Liver (tissue), 9 donors: ENCODE measurements around the gene BRSK2. TPM values are rescaled to one million over a fixed set of nuclear protein-coding genes. Genes with fewer than 3 reads are reported as not detected.

Experiments used
- DNase-seq: peaks from one replicate; pipeline ENCODE4 v3.0.0-alpha.2; 2017; ENCODE audit warnings: low spot score
- H3K27ac ChIP-seq, 2 donors: one replicate each; pipeline ENCODE4 v1.7.0; 2013; ENCODE audit warnings: inconsistent platforms in 2 of 2, low read length in 2 of 2, control low read depth in 1 of 2, low read depth in 1 of 2, mild to moderate bottlenecking in 1 of 2
- H3K27me3 ChIP-seq, 4 donors: one replicate each; pipeline versions ENCODE4 v1.6.1 to v1.7.0; 2013; ENCODE audit warnings: low read length in 3 of 4, inconsistent platforms in 1 of 4, mild to moderate bottlenecking in 1 of 4, moderate library complexity in 1 of 4; ENCODE audit not compliant: control insufficient read depth in 4 of 4, insufficient read depth in 4 of 4
- H3K36me3 ChIP-seq, 4 donors: one replicate each; pipeline versions ENCODE4 v1.6.1 to v1.7.0; 2013; ENCODE audit warnings: low read length in 3 of 4, mild to moderate bottlenecking in 3 of 4, low read depth in 1 of 4, moderate library complexity in 1 of 4; ENCODE audit not compliant: control insufficient read depth in 4 of 4, insufficient read depth in 3 of 4
- H3K4me1 ChIP-seq, 4 donors: one replicate each; pipeline versions ENCODE4 v1.6.1 to v1.7.0; 2013; ENCODE audit warnings: low read length in 3 of 4, mild to moderate bottlenecking in 3 of 4, moderate library complexity in 1 of 4; ENCODE audit not compliant: control insufficient read depth in 4 of 4, insufficient read depth in 4 of 4
- H3K4me3 ChIP-seq, 3 donors: one replicate each; pipeline versions ENCODE4 v1.6.1 to v1.7.0; 2013; ENCODE audit warnings: low read length in 3 of 3, control low read depth in 1 of 3, low read depth in 1 of 3, mild to moderate bottlenecking in 1 of 3
- H3K9ac ChIP-seq, 2 donors: one replicate each; pipeline ENCODE4 v1.7.0; 2013; ENCODE audit warnings: low read length in 2 of 2, mild to moderate bottlenecking in 2 of 2, moderate library complexity in 2 of 2, control low read depth in 1 of 2, low read depth in 1 of 2
- H3K9me3 ChIP-seq, 4 donors: one replicate each; pipeline versions ENCODE4 v1.6.1 to v1.7.0; 2013; ENCODE audit warnings: low read length in 3 of 4; ENCODE audit not compliant: control insufficient read depth in 4 of 4
- ATF3 ChIP-seq: IDR thresholded peaks from 2 replicates; pipeline ENCODE4 v1.6.1; 2016; ENCODE audit warnings: antibody characterized with exemption
- CTCF ChIP-seq: fragments of 150-350 bp; IDR thresholded peaks from 2 replicates; pipeline ENCODE4 v1.5.1; 2017; ENCODE audit warnings: improper control_type of control experiment, low read depth, low read length; ENCODE audit not compliant: missing input control
- EGR1 ChIP-seq, 2 donors: IDR thresholded peaks; 2 replicates each; pipeline ENCODE4 v1.6.1; 2016 to 2018; ENCODE audit warnings: antibody characterized with exemption in 2 of 2, low read depth in 2 of 2
- FOXA1 ChIP-seq: IDR thresholded peaks from 2 replicates; pipeline ENCODE4 v1.6.1; 2016; ENCODE audit warnings: antibody characterized with exemption
- HNF4A ChIP-seq, 2 donors: conservative IDR thresholded peaks; 2 replicates each; pipeline ENCODE4 v1.6.1; 2016; ENCODE audit warnings: antibody characterized with exemption in 2 of 2, mild to moderate bottlenecking in 2 of 2
- JUND ChIP-seq, 2 donors: IDR thresholded peaks; 2 replicates each; pipeline ENCODE4 v1.6.1; 2016; ENCODE audit warnings: antibody characterized with exemption in 2 of 2
- MAX ChIP-seq: IDR thresholded peaks from 2 replicates; pipeline ENCODE4 v1.6.1; 2016; ENCODE audit warnings: antibody characterized with exemption
- RAD21 ChIP-seq, 2 donors: IDR thresholded peaks; 2 replicates each; pipeline ENCODE4 v1.6.1; 2016; ENCODE audit warnings: antibody characterized with exemption in 2 of 2, mild to moderate bottlenecking in 2 of 2
- REST ChIP-seq: IDR thresholded peaks from 2 replicates; pipeline ENCODE4 v1.6.1; 2016; ENCODE audit warnings: antibody characterized with exemption, mild to moderate bottlenecking
- SP1 ChIP-seq: IDR thresholded peaks from 2 replicates; pipeline ENCODE4 v1.6.1; 2018; ENCODE audit warnings: antibody characterized with exemption, mild to moderate bottlenecking
- TAF1 ChIP-seq: conservative IDR thresholded peaks from 2 replicates; pipeline ENCODE4 v1.6.1; 2016; ENCODE audit warnings: antibody characterized with exemption, mild to moderate bottlenecking
- YY1 ChIP-seq: IDR thresholded peaks from 2 replicates; pipeline ENCODE4 v1.6.1; 2016; ENCODE audit warnings: antibody characterized with exemption, mild to moderate bottlenecking
- ZBTB33 ChIP-seq: IDR thresholded peaks from 2 replicates; pipeline ENCODE4 v1.6.1; 2016; ENCODE audit warnings: antibody characterized with exemption
- WGBS: extraction: QIAGEN DNeasy Blood & Tissue Kit; methylation state at CpG from one replicate; pipeline ENCODE4 v1.1.7; 2013; 5-methylcytosine and 5-hydroxymethylcytosine counted together
- polyA plus RNA-seq, 2 donors: library from polyadenylated mRNA; stranded (reverse) in 1 of 2; unstranded in 1 of 2; fragments of 200-250 nt in 1 of 2; fragments of >200 nt in 1 of 2; fragmentation: Nextera tagmentation in 1 of 2; extraction: Ambion mirVana in 1 of 2; gene quantifications; one replicate each; pipeline versions ENCODE4 v1.2.1 to v1.2.3, GENCODE V29; 2013 to 2015
- total RNA-seq, 2 donors: library from RNA; depleted of rRNA; stranded (reverse); fragments of >200 nt; gene quantifications; one replicate each; pipeline ENCODE4 v1.2.3, GENCODE V29; 2014
- donor health status: healthy.
- donor health status: healthy.
- donor health status: healthy.
- donor health status: healthy.
- donor health status: healthy.

Gene BRSK2
- total and polyA plus RNA-seq, 4 donors, result 0.05 to 0.17 TPM; not detected in 2

GRCh38 chr11:1473011-1473628 lies 83.4 kb downstream of the BRSK2 start (continued):
- TF ChIP-seq REST, result no peak
- no peak for TF ChIP-seq MAX
- TF ChIP-seq YY1, result no peak
- TF ChIP-seq JUND (IDR thresholded peaks at IDR 0.05), result no peak
- no peak for TF ChIP-seq HNF4A (conservative IDR thresholded peaks at IDR 0.05)

- 94% methylated on average over 22 of the region's 22 CpGs for WGBS
- H3K9ac ChIP-seq, result no peak overlapping the region
- H3K27ac ChIP-seq, result no peak overlapping the region
- H3K36me3 ChIP-seq, result peaks cover 7 to 61% (median 14%) of the 10 kb centered on the region in 4 donors
- H3K9me3 ChIP-seq, result no peaks in the 10 kb centered on the region
- DNase-seq, result no peak
- no peaks in the 10 kb centered on the region for H3K4me1 ChIP-seq
- no peak overlapping the region for H3K4me3 ChIP-seq
- no peaks in the 10 kb centered on the region for H3K27me3 ChIP-seq
- TF ChIP-seq ATF3 (no peak), TAF1 (no peak), EGR1 (IDR thresholded peaks at IDR 0.05; ENCODE audit: low read depth in 2 of 2) (no peak), ZBTB33 (no peak), CTCF (no peak), REST (no peak), JUND (IDR thresholded peaks at IDR 0.05) (no peak), RAD21 (IDR thresholded peaks at IDR 0.05) (no peak), YY1 (no peak), SP1 (no peak), FOXA1 (no peak)
Measured at GRCh38 chr11:1473786-1474185, 84.1 kb downstream of the BRSK2 start.
